ENCODE results near the gene GORAB.

Gene GORAB

GRCh38 chr1:170590921-170591705, 59.1 kb downstream of the GORAB start:
- DNase-seq = no peak

- DNase-seq = no peak
Measured at GRCh38 chr1:170592591-170593111, 60.7 kb downstream of the GORAB start.

- peak in 1 of 51 donors; percentile 7 for DNase-seq
Measured at GRCh38 chr1:170593173-170594011, 61.4 kb downstream of the GORAB start.

- DNase-seq = no peak
Measured at GRCh38 chr1:170594066-170594626, 62.2 kb downstream of the GORAB start.

- DNase-seq = no peak
Measured at GRCh38 chr1:170596701-170597100, 64.7 kb downstream of the GORAB start.

- no peak for DNase-seq
Measured at GRCh38 chr1:170598618-170599017, 66.7 kb downstream of the GORAB start.

GRCh38 chr1:170599033-170599432, 67.1 kb downstream of the GORAB start:
- no peak for DNase-seq

GRCh38 chr1:170601866-170602265, 69.9 kb downstream of the GORAB start:
- no peak for DNase-seq

All from hypothalamus (tissue), 51 donors.